ENCODE measurements around the gene HJV.

Gene HJV

DNA sequence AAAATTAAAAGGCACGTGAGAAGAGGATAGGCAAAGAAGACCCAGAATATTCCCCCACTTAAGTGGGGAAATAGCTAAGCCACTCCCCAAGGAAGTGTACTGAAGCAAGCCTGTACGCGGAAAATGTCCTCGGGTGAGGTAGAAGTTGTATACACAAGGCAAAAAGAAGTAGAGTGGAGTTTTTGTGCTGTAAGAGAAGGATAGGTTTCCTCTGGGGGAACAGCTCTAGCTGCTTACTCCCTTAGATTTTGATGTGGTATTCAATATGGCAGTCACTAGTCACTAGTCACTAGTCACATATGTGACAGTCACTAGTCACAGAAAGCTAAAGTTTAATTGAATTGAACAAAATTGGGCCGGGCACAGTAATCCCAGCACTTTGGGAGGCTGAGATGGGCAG, 32.8 kb downstream of the HJV start:
- CTCF ChIA-PET, result interaction anchor here (1.2 to 24.4 kb wide), 4 partner anchors 9 to 50 kb away, joined by 4 to 787 read pairs (median 80); partner anchors contain the start of gene HJV
- POLR2A ChIA-PET, result interaction anchor here (0.8 kb wide), 1 partner anchor 9 kb away, joined by 5 read pairs; no protein-coding TSS in a partner anchor
- TF ChIP-seq, protein P1, sequence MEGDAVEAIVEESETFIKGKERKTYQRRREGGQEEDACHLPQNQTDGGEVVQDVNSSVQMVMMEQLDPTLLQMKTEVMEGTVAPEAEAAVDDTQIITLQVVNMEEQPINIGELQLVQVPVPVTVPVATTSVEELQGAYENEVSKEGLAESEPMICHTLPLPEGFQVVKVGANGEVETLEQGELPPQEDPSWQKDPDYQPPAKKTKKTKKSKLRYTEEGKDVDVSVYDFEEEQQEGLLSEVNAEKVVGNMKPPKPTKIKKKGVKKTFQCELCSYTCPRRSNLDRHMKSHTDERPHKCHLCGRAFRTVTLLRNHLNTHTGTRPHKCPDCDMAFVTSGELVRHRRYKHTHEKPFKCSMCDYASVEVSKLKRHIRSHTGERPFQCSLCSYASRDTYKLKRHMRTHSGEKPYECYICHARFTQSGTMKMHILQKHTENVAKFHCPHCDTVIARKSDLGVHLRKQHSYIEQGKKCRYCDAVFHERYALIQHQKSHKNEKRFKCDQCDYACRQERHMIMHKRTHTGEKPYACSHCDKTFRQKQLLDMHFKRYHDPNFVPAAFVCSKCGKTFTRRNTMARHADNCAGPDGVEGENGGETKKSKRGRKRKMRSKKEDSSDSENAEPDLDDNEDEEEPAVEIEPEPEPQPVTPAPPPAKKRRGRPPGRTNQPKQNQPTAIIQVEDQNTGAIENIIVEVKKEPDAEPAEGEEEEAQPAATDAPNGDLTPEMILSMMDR (IDR thresholded peaks at IDR 0.05; ENCODE audit: insufficient read depth, low read length, missing control alignments), result no peak
- no peak overlapping the region for H3K4me3 ChIP-seq (ENCODE audit: low read depth, low read length)
- no peak for DNase-seq (ENCODE audit: low read depth, low spot score)

DNA sequence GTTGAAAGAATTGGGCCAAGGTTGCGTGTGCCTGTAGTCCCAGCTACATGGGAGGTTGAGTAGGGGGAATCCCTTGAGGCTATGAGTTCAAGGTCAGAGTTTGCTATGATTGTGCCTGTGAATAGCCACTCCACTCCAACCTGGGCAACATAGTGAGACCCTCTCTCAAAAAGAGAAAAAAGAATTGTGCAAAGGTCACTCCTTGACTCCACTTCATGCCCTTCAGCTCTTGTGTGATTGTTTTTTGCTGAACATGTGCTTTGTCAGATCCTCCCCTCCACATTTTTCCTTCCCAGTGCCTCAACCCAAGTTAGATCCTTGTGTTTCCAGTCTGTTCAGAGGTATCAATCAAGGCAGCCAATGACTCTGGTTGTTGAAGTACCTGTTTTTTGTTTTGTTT, 33.6 kb downstream of the HJV start:
- TF ChIP-seq, protein P1 (IDR thresholded peaks at IDR 0.05; ENCODE audit: insufficient read depth, low read length, missing control alignments), result no peak
- no peak overlapping the region for H3K4me3 ChIP-seq (ENCODE audit: low read depth, low read length)
- CTCF ChIA-PET, result interaction anchor here (1.1 to 24.4 kb wide), 5 partner anchors 8 to 51 kb away, joined by 3 to 787 read pairs (median 4); partner anchors contain the start of genes HJV and TXNIP
- POLR2A ChIA-PET, result no interaction called here
- no peak for DNase-seq (ENCODE audit: low read depth, low spot score)

DNA sequence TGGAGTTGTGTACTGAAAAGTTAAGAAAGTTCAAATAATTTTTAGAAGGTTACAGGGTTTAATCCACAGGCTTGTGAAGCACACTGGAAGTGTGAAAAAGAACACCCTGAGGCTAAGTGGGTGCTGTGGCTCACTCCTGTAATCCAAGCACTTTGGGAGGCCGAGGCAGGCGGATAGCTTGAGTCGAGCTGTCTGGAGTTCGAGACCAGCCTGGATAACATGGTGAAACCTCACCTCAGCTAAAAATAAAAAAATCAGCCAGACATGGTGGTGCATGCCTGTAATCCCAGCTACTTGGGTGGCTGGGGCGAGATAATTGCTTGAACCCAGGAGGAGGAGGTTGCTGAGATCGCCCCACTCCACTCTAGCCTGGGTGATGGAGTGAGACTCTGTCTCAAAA, 35.0 kb downstream of the HJV start:
- ChIA-PET POLR2A (interaction anchor here (1.4 kb wide), 1 partner anchor 9 kb away, joined by 3 read pairs; no protein-coding TSS in a partner anchor), CTCF (interaction anchor here (1.1 to 24.4 kb wide), 3 partner anchors 8 to 95 kb away, joined by 3 to 787 read pairs (median 155); partner anchors contain the start of gene HJV)
- H3K4me3 ChIP-seq (ENCODE audit: low read depth, low read length), result no peak overlapping the region
- DNase-seq (ENCODE audit: low read depth, low spot score), result no peak
- TF ChIP-seq, protein P1 (IDR thresholded peaks at IDR 0.05; ENCODE audit: insufficient read depth, low read length, missing control alignments), result no peak

DNA sequence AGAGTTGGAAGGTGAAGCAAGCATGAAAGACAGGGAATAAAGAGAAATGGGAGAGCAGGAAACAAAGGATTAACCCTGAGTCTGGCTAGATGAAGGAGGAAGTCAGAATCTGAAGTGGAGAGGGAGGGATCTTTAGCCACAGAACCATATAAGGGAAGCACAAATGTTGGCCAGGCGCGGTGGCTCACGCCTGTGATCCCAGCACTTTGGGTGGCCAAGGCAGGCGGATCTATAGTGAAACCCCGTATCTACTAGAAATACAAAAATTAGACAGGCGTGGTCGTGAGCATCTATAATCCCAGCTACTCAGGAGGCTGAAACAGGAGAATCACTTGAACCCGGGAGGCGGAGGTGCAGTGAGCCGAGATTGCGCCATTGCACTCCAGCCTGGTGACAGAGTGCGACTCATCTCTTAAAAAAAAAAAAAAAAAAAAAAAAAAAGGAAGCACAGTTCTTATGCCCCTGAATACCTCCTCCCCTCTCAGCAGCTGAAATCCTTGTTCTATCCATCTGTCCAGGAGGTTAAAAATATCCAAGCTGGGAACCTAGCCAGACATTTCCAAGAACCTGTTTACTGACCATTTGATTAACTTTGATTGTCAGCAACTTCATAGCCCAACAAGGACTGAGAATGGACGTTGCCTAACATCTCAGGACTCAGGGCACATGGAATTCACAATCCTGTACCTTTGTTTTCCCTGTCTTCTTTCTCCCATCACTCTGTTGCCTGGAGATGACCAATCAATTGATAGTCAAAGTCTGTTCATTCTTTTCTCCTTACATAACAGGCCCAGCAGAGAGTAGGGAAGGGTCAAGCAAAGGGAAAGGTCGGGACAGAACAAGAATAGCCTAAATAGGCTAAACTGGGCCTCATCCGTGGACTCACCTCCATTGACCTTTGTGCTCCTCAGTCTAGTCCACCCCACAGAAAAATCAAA, 35.8 kb downstream of the HJV start:
- TF ChIP-seq, protein P1 (IDR thresholded peaks at IDR 0.05; ENCODE audit: insufficient read depth, low read length, missing control alignments), result no peak
- DNase-seq (ENCODE audit: low read depth, low spot score), result no peak
- no peak overlapping the region for H3K4me3 ChIP-seq (ENCODE audit: low read depth, low read length)
- ChIA-PET POLR2A (interaction anchor here (1.4 kb wide), 1 partner anchor 10 kb away, joined by 3 read pairs; no protein-coding TSS in a partner anchor), CTCF (interaction anchor here (0.7 to 24.4 kb wide), 3 partner anchors 8 to 26 kb away, joined by 3 to 787 read pairs (median 155); partner anchors contain the start of gene HJV)

DNA sequence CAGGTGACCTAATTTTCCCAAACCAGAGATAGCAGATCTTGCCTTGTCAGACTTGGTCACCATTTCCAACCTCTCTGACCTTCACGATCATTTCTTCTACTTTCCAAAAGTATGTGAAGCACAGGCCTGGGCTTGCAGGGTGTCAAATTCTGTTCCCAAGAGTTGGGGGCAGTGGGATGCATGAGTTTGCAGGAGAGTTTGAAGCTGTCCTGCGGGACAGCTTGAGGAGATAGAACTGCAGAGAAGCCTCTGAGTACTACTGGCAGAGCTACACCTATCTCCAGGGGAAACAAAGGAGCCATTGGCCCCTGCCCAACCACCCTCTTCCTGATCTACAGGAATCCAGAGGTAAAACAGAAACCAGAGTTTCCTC, 36.4 kb downstream of the HJV start:
- TF ChIP-seq, protein P1 (IDR thresholded peaks at IDR 0.05; ENCODE audit: insufficient read depth, low read length, missing control alignments), result no peak
- no peak for DNase-seq (ENCODE audit: low read depth, low spot score)
- ChIA-PET CTCF (interaction anchor here (0.7 to 24.4 kb wide), 2 partner anchors 9 to 27 kb away, joined by 3 to 787 read pairs; partner anchors contain the start of gene HJV), POLR2A (interaction anchor here (1.4 kb wide), 1 partner anchor 11 kb away, joined by 3 read pairs; no protein-coding TSS in a partner anchor)
- H3K4me3 ChIP-seq (ENCODE audit: low read depth, low read length), result no peak overlapping the region
